HK-2 (cell line): Measurements from ENCODE around the gene RGL3.
A peak's percentile ranks its signal among the peaks of the same experiment; 100 is the strongest.
"Not testable (repeated sequence)": the region's sequence is repeated elsewhere in the genome, so short reads cannot be mapped to it uniquely, and the experiment has no call there.

Experiments
- DNase-seq: peaks from one replicate; pipeline ENCODE4 v3.0.0-alpha.2; 2018; ENCODE audit not compliant: unreplicated experiment

Gene RGL3

DNA sequence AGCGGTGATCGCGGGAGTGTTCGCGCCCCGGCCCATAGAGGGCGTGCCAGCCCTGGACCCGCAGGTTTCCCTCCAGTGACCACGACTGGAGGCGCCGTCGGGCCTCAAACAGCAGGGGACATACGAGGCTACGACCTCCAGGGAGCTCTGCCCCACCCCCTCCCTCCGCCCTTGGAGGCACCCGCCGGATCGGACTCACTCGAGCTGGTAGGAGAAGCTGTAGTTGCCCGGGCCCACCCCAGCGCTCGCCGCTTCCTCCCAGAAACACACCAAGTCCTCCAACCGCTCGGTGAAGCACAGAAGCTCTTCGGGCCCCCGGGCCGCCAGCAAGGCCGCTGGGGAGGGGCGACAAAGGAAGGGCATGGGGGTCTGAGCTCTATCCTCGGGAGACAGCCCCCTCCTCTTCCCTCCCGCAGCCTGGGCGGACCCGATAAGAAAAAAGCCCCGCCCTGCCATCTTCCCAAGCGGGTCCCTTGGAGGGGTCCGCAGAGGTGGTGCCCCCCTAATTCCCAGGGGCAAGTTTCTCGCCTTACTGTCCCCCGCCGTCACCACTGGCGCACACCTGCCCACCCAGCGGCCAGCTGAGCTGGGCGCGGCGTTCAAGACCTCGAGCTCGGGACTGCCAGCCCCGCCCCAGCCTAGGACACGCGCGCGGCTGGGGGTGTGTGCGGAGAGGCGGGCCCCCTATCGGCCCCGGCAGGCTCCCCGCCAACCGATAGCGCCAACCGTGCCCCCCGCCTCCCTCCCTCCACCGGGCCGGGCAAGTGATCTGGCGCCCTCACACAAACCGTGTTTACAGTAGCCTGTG, 36.0 kb downstream of the RGL3 start:
- DNase-seq = peak; percentile 74

- peak; percentile 88 for DNase-seq
These were observed 38.2 kb downstream of the RGL3 start for GRCh38 chr19:11380653-11381537.

GRCh38 chr19:11379857-11380350, 39.2 kb downstream of the RGL3 start:
- DNase-seq = no peak

DNA sequence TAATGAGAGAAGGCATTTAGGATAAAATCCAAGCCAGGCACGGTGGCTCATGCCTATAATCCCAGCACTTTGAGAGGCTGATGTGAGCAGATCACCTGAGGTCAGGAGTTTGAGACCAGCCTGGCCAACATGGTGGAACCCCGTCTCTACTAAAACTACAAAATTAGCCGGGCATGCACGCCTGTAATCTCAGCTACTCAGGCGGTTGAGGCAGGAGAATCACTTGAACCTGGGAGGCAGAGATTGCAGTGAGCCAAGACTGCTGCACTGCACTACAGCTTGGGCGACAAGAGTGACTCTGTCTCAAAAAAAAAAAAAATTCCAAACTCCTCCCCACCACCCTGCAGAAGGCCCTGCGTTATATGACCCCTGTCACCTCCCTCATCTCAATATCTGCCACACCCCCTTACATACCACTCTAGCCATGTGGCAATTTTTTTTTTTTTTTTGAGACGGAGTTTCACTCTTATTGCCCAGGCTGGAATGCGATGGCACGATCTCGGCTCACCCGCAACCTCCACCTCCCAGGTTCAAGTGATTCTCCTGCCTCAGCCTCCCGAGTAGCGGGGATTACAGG, 39.8 kb downstream of the RGL3 start:
- not testable (repeated sequence) for DNase-seq

DNA sequence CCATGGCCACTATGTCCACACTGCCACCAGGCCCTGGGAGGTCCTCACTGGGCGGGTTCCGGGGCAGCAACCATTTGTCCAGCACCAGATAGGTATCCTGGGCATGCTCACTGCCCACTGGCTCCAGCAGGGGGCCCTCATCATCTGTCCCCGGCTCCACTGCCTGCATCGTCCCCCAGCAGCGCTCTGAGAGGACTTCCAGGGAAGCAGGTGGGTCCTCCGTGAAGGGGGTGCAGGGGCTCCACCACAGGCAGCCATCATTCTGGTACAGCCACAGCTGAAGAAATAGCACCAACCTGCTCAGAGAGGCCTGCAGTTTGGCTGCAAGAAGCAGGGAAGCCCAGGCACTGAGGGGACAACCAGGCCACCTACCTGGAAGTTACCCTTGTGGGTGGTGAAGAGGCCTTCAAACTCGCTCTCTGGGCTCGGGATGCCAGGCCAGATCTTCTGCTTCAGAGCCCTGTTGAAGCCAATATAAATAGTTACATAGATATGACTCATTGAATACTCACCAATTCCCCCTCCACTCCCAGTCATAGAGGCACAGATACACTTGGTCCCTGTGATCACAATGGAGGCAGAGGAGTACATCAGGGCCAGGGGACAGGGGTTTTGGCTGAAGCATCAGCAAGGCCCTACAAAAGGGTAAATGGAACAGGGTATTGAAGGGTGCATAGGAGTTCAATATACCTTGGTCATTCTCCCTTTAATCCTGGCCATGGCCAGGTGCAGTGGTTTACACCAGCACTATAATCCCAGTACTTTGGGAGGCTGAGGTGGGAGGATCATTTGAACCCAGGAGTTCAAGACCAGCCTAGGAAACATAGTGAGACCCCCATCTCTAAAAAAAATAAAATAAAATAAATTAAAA, 40.6 kb downstream of the RGL3 start:
- peak; percentile 35 for DNase-seq

DNA sequence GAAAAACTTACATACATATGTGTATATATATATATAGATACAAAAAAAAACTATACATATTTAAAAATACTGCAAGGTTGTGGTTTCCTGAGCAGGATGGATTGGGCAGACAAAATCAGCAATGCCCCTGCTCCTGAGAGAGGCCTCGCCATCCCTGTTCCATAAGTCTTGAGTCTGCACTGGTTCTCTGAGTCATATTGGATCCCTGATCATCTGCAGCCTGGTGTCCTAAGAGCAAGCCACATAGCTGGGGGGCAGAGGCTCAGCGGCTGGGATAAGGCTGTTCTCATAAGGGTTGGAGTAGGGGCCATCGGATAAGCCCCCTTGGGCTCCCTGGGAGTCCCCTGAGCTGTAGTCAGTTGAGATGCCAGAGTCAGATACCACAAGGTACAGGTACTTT, 41.4 kb downstream of the RGL3 start:
- no peak for DNase-seq

- DNase-seq = peak; percentile 49
These were observed 41.9 kb downstream of the RGL3 start for GRCh38 chr19:11377237-11377636.

GRCh38 chr19:11375143-11375948, 43.8 kb downstream of the RGL3 start:
- peak; percentile 59 for DNase-seq

DNA sequence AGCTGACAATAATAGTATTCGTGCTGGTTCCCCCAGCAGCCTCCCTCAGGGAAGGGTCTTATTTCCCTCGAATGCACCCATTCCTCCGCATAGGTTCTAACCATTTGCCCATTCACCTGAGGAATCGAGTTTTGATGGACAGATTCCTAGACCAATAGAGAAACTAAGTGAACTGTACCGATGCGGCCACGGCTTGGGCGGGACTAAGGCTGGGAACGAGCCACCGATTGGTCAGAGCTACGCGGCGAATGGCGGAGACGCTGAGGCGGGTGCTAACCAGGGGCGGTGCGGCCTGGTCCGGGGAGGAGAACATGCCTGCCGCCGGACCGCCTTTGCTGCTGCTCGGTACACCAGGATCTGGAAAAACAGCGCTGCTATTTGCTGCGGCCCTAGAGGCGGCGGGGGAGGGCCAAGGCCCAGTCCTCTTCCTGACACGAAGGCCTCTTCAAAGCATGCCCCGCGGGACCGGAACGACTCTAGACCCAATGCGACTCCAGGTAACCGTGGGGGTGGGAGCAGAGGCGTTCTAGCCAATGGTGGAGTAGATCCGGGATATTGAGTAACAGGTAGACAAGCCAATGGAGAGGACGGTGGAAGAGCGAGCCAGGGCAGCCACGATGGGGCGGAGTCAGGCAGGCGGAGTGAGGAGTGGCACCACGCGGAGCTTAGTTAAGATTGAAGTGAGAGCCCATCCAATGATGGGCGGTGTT, 44.5 kb downstream of the RGL3 start, which contains the start of gene SWSAP1:
SWSAP1 (plus strand) TSS at position 234 of the 710 bp plus-strand sequence; CDS start at position 249, 15 bp downstream.
- peak; percentile 99 for DNase-seq

DNA sequence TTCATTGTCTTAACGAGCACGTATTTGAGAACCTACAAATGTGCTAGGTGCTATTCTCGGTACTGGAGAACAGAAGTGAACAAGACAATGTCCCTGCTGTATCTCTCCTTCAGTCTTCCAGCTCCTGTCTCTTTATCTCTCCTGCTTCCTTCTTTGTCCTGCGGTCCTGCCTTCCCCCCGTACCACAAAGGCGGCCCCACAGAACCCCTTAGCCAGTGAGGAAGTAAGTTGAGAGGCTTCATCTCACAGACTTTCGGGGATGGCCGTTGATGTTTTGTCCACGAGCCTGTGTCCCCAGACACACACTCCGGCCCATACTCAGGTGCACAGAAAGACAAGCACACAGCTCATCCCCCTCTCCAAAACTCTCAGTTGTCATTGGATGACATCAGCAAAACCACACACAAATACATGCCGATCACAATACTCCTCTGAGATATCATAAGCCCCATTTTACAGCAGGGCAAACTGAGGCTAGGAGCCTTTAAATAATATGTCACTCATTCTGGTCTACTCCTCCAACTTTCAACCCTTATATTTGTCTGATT, 45.2 kb downstream of the RGL3 start:
- DNase-seq = no peak

DNA sequence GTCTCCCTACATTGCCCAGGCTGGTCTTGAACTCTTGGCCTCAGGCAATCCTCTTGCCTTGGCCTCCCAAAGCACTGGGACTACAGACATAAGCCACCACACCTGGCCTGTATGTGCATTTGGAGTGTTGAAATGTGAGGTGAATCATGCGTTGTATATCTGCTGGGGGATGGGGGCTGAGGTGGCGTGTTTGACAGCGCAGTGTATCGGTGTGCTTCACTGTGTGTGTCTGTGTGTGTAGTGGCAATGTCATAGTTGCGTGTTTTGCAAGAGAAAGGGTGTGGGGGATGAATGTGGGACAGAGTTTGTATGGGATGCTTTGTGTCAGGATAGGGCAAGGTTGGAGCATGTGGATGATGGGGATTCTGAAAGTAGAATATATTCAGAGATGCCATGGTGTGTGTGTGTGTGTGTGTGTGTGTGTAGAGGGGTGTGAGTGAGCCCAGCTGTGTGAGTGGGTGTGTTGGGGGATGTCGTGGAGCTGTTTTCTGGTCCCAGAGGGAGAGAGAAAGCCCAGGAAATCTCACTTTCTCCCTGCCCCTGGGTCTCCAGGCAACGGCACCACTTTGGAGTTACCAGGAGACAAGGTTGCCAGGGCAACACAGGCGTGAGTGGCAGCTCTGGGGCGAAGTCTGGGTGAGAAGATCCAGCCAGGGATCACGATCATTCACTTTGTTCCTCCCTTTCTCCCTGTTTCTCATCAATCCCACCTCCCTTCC, 45.8 kb downstream of the RGL3 start:
- DNase-seq = no peak

GRCh38 chr19:11370744-11371143, 48.4 kb downstream of the RGL3 start:
- DNase-seq = no peak

- DNase-seq = no peak
These were observed 51.6 kb downstream of the RGL3 start for GRCh38 chr19:11367528-11367927.

DNA sequence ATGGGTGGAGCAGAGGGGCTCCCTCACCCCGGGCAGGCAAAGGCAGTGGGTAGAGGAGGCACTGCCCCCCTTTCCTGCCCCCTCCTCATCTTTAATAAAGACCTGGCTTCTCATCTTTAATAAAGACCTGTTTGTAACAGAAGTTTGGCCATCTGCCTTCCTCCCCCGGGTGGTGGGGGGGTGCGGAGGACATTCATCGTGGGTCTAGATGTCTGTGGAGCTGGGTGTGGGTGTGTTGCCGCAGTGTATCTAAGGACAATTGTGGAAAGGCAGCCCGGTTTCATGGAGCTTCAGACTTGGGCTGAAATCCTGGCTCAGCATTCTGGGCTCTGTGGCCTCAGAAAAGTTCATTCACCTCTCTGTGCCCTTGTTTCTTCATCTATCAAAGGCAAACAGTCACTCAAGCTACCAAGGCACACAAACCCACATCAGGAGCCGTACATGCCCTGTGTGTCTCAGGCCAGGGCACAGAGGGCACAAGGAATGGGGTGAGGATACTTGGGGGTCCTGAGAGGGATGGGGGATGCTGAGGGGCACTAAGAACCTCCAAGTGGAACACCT, 53.5 kb downstream of the RGL3 start:
- no peak for DNase-seq

DNA sequence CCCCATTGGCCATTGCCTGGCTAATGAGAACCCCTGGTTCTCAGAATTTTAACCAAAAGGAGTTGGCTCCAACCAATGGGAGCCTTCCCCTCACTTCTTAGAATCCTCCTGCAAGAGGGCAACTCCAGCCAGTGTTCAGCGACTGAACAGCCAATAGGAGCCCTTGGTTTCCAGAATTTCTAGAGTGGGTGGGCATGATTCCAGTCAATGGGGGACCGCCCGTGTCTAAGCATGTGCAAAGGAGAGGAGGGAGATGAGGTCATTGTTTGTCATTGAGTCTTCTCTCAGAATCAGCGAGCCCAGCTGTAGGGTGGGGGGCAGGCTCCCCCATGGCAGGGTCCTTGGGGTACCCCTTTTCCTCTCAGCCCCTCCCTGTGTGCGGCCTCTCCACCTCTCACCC, 54.2 kb downstream of the RGL3 start:
- DNase-seq = no peak

DNA sequence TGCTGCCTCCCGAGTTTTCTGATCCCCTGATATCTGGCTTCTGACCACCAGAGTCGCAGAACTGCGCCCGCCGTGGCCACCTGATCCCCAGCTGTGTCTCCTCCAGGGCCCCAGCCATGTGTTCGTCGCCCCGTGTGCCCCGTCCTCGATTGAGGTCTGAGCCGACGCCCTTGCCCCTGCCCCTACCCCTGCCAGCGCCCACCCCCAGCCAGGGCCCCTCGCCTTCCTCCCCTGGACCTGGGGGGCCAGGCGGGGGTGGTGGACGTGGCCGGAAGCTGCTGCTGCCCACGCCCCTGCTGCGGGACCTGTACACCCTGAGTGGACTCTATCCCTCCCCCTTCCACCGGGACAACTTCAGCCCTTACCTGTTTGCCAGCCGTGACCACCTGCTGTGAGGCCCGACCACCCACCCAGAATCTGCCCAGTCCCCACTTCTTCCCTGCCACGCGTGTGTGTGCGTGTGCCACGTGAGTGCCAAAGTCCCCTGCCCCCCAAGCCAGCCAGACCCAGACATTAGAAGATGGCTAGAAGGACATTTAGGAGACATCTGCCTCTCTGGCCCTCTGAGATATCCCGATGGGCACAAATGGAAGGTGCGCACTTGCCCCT, 54.7 kb downstream of the RGL3 start:
- no peak for DNase-seq

GRCh38 chr19:11363881-11364280, 55.2 kb downstream of the RGL3 start:
- DNase-seq = no peak
